ENCODE results near the gene KLK13. TPM values are rescaled to one million over a fixed set of nuclear protein-coding genes. Genes with fewer than 3 reads are reported as not detected.

KLK13 gene
- total RNA-seq, 1 donor from 2014 or later = not detected

DNA sequence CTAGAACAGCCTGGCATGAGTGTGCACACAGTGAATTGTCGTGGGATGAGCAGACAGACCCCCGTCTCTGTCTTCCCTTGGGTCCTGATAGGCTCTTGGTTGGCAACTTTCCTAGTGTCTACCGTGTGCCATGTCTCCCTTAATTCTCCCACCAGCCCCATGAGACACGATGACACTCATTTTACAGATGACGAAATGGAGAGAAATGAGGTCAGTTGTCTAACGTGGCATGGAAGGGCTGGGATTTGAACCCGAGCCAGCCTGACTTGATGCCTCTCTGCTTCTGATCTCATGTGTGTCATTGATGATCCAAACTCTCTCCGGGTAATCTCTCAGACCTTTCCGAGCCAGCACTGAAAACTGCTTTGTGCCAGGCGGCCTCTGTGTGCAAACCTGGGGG, 26.2 kb upstream of the KLK13 start:
- Mint-ChIP-seq H3K36me3 (ENCODE audit: low read depth) (no peaks in the 10 kb centered on the region), H3K4me3 (no peak overlapping the region), H3K27ac (ENCODE audit: unreplicated experiment) (no peak overlapping the region), H3K4me1 (peaks cover 3% of the 10 kb centered on the region), H3K9me3 (no peaks in the 10 kb centered on the region), H3K27me3 (ENCODE audit: low read depth) (peaks cover 2% of the 10 kb centered on the region)
- DNase-seq (ENCODE audit: low read depth, low spot score) = no peak
- TF ChIP-seq, protein P1, sequence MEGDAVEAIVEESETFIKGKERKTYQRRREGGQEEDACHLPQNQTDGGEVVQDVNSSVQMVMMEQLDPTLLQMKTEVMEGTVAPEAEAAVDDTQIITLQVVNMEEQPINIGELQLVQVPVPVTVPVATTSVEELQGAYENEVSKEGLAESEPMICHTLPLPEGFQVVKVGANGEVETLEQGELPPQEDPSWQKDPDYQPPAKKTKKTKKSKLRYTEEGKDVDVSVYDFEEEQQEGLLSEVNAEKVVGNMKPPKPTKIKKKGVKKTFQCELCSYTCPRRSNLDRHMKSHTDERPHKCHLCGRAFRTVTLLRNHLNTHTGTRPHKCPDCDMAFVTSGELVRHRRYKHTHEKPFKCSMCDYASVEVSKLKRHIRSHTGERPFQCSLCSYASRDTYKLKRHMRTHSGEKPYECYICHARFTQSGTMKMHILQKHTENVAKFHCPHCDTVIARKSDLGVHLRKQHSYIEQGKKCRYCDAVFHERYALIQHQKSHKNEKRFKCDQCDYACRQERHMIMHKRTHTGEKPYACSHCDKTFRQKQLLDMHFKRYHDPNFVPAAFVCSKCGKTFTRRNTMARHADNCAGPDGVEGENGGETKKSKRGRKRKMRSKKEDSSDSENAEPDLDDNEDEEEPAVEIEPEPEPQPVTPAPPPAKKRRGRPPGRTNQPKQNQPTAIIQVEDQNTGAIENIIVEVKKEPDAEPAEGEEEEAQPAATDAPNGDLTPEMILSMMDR (conservative IDR thresholded peaks at IDR 0.05) = no peak

DNA sequence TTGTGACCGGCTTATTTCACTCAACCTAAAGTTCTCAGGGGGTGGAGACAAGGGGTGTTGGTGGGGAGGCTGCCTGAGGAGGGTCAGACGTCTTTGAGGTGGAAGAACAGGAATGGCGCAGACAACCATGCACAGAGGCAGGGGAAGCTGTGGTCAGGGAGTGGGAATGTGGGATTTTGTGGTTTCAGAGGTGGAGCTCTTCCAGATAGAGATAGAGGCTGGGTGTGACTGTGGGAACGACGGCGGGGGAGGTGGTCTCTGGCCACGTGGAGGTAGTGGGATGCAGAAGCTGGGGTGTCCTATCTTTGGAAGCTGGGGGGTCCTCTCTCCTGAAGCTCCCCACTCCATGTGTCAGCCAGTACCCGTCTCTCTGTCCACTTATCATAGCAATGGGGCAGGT, 25.6 kb upstream of the KLK13 start:
- DNase-seq (ENCODE audit: low read depth, low spot score) = no peak
- H3K36me3 Mint-ChIP-seq (ENCODE audit: low read depth) = no peaks in the 10 kb centered on the region
- H3K4me1 Mint-ChIP-seq = peaks cover 3% of the 10 kb centered on the region
- TF ChIP-seq, protein P1 (conservative IDR thresholded peaks at IDR 0.05) = no peak
- no peak overlapping the region for H3K27ac Mint-ChIP-seq (ENCODE audit: unreplicated experiment)
- H3K27me3 Mint-ChIP-seq (ENCODE audit: low read depth) = peaks cover 2% of the 10 kb centered on the region
- H3K9me3 Mint-ChIP-seq = no peaks in the 10 kb centered on the region
- no peak overlapping the region for H3K4me3 Mint-ChIP-seq

DNA sequence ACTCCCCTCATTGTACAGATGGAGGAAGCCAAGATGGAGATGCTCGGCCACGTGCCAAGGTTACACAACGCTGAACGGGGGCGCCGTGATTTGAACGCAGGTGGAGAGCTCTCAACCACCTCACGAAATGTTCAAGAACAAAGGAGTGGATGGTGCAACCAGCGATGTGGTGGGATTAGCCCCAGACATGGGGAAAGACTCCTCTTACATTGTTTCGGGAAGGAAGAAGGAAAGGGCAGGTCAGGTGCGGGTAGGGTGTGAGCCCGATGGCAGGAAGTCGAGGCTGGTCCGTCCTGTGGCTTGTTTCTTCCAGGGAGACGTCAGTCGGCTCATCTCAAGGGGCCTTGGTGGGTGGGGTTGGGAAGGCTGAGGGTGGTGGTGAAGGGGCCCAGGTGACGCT, 24.9 kb upstream of the KLK13 start:
- peaks cover 4% of the 10 kb centered on the region for H3K27me3 Mint-ChIP-seq (ENCODE audit: low read depth)
- TF ChIP-seq, protein P1 (conservative IDR thresholded peaks at IDR 0.05) = no peak
- no peak overlapping the region for H3K4me3 Mint-ChIP-seq
- DNase-seq (ENCODE audit: low read depth, low spot score) = no peak
- peaks cover 3% of the 10 kb centered on the region for H3K4me1 Mint-ChIP-seq
- no peaks in the 10 kb centered on the region for H3K36me3 Mint-ChIP-seq (ENCODE audit: low read depth)
- no peaks in the 10 kb centered on the region for H3K9me3 Mint-ChIP-seq
- no peak overlapping the region for H3K27ac Mint-ChIP-seq (ENCODE audit: unreplicated experiment)

DNA sequence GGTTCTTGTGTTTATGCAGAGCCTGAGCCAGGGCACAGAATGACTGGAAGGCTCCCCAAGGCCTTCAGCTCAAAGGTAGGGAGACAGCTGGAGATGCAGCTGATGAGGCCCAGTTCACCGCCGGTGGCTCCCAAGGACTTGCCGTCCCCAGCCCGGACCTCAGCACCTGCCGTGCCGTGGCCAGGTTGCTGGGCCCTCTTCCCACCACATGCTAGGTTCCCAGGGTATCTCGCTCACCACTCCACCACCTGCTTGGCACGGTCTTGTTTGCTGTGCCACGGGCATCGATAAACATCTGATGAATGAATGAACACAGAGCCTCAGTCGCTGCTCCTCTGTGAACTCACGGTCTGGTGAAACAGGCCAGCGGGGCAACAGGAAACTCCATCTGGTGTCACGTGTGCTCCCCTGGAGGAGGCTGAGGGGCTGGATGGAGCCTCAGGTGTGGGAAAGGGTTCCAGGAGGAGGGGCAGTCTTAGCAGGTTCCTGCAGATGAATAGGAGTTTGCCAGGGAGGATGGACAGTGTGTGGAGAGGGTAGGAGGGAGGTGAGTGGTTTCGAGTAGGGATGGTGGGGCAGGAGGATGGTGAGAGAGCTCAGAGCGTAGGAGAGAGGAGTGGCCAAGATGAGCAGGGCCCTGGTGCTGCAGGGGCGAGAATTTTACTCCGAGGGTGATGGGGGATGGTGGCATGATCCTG, 21.4 kb upstream of the KLK13 start:
- TF ChIP-seq, protein P1 (conservative IDR thresholded peaks at IDR 0.05) = no peak
- no peak for DNase-seq (ENCODE audit: low read depth, low spot score)
- Mint-ChIP-seq H3K4me3 (no peak overlapping the region), H3K36me3 (ENCODE audit: low read depth) (no peaks in the 10 kb centered on the region), H3K27ac (ENCODE audit: unreplicated experiment) (peak overlapping the region; percentile 50), H3K27me3 (ENCODE audit: low read depth) (peaks cover 26% of the 10 kb centered on the region), H3K4me1 (no peaks in the 10 kb centered on the region), H3K9me3 (no peaks in the 10 kb centered on the region)

DNA sequence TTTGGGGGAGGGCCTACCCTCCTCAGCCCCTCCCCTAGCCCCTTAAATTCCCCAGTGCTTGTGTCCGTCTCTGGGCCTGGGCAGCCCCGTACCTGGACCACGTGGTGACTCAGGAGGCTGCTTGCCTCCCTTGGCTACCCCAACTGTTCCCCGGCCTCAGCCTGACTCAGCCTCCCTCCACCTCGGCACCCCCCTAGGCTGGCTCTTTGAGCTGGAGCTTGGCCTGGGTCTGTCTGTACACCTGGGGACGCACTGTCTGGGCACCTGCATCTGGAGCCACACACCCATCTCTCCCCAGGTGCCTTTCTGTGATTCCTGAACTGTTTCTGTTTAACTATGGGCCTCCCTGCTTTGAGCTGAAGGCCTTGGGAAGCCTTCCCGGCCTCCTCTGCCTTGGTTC, 19.6 kb upstream of the KLK13 start:
- TF ChIP-seq, protein P1 (conservative IDR thresholded peaks at IDR 0.05) = no peak
- Mint-ChIP-seq H3K9me3 (no peaks in the 10 kb centered on the region), H3K4me1 (no peaks in the 10 kb centered on the region), H3K36me3 (ENCODE audit: low read depth) (no peaks in the 10 kb centered on the region), H3K27ac (ENCODE audit: unreplicated experiment) (no peak overlapping the region), H3K4me3 (no peak overlapping the region), H3K27me3 (ENCODE audit: low read depth) (peaks cover 24% of the 10 kb centered on the region)
- DNase-seq (ENCODE audit: low read depth, low spot score) = no peak

Measured in neural crest cell (in vitro differentiated cells).